HCT116 (cell line): ENCODE data around the gene SLC16A11. TPM values are rescaled to one million over a fixed set of nuclear protein-coding genes. Genes with fewer than 3 reads are reported as not detected.
A peak's percentile ranks its signal among the peaks of the same experiment; 100 is the strongest.

Experiments
- ATAC-seq: fragments of 200-7000 bp; cut with Tn5 transposase; 2 replicates; pipeline ENCODE4 v1.9.1; 2020; ENCODE audit warnings: mild to moderate bottlenecking, moderate library complexity
- BruUV-seq: library from RNA; stranded (reverse); fragments of 400-500 nt; replicated peaks from 2 replicates; lab custom pipeline; 2021; lab: Mats Ljungman, UMichigan
- CTCF ChIA-PET: fragments of 300-600 bp; sonication (Branson Sonifier 250); formaldehyde crosslinking; loops from one replicate; lab custom pipeline; 2021; ENCODE audit warnings: antibody characterized with exemption; lab: Charles Lee
- POLR2A ChIA-PET: fragments of 300-600, 350-600 bp; sonication (Branson Sonifier 250); formaldehyde crosslinking; loops from one replicate; lab custom pipeline; 2021; ENCODE audit warnings: antibody characterized with exemption; lab: Charles Lee
- RAD21 ChIA-PET, 2 experiments: fragments of 300-600 bp; sonication (Branson Sonifier 250); formaldehyde crosslinking; loops; one replicate each; lab custom pipeline; 2023; ENCODE audit warnings: low total read pairs in 2 of 2; ENCODE audit not compliant: uncharacterized antibody in 2 of 2, unreplicated experiment in 2 of 2, low non-redundant PET in 1 of 2; lab: Charles Lee
- DNase-seq: peaks from one replicate; pipeline ENCODE4 v3.0.0-alpha.2; 2010; ENCODE audit warnings: low read depth, low spot score
- H2AFZ ChIP-seq: fragments of 200-600 bp; shearing (Covaris generic), sonication (generic); 2 replicates; pipeline ENCODE4 v1.6.1; 2017; ENCODE audit warnings: low read depth, mixed run types, mixed read lengths, antibody characterized with exemption, low read length; ENCODE audit not compliant: poor library complexity, severe bottlenecking
- H3K27ac ChIP-seq: 2 replicates; pipeline ENCODE4 v1.5.1; 2012; ENCODE audit warnings: low read depth, low read length
- H3K27me3 ChIP-seq: fragments of 200-600 bp; sonication (generic); 2 replicates; pipeline ENCODE4 v1.6.1; 2016; ENCODE audit warnings: mixed run types, low read length, mixed read lengths; ENCODE audit not compliant: insufficient read depth
- H3K36me3 ChIP-seq, 2 experiments: fragments of 200-500 bp in 1 of 2; fragments of 200-600 bp in 1 of 2; sonication (Bioruptor generic) in 1 of 2; sonication (generic) in 1 of 2; 2 replicates each; pipeline versions ENCODE4 v1.5.1 to v1.6.1; 2014 to 2016; ENCODE audit warnings: low read length in 2 of 2, inconsistent platforms in 1 of 2, mixed read lengths in 1 of 2, mixed run types in 1 of 2; ENCODE audit not compliant: insufficient read depth in 2 of 2, control insufficient read depth in 1 of 2
- H3K4me1 ChIP-seq, 2 experiments: fragments of 200-600 bp in 1 of 2; sonication (generic) in 1 of 2; 2 replicates each; pipeline versions ENCODE4 v1.5.1 to v1.6.1; 2012 to 2017; ENCODE audit warnings: low read length in 2 of 2, inconsistent platforms in 1 of 2, mild to moderate bottlenecking in 1 of 2, mixed read lengths in 1 of 2, mixed run types in 1 of 2, moderate library complexity in 1 of 2; ENCODE audit not compliant: insufficient read depth in 2 of 2, control insufficient read depth in 1 of 2
- H3K4me2 ChIP-seq: fragments of 200-600 bp; sonication (generic); 2 replicates; pipeline ENCODE4 v1.6.1; 2017; ENCODE audit warnings: mixed run types, low read length, mixed read lengths
- H3K4me3 ChIP-seq, 2 experiments: fragments of 200-600 bp in 1 of 2; sonication (generic) in 1 of 2; replicated peaks in 1 of 2; 2 replicates each; pipeline ENCODE4 v1.5.1; 2011 to 2016; ENCODE audit warnings: low read length in 2 of 2, control low read depth in 1 of 2, low read depth in 1 of 2, mild to moderate bottlenecking in 1 of 2, mixed read lengths in 1 of 2, mixed run types in 1 of 2
- H3K79me2 ChIP-seq: fragments of 200-600 bp; sonication (generic); 2 replicates; pipeline ENCODE4 v1.6.1; 2017; ENCODE audit warnings: mild to moderate bottlenecking, mixed run types, low read length, moderate library complexity, mixed read lengths; ENCODE audit not compliant: insufficient read depth
- H3K9ac ChIP-seq: fragments of 200-600 bp; sonication (generic); 2 replicates; pipeline ENCODE4 v1.6.1; 2016; ENCODE audit warnings: low read length, mixed read lengths
- H3K9me2 ChIP-seq: fragments of 200-600 bp; sonication (generic), shearing (Covaris generic); 2 replicates; pipeline ENCODE4 v1.6.1; 2017; ENCODE audit warnings: mixed run types, mild to moderate bottlenecking, moderate library complexity; ENCODE audit not compliant: insufficient read depth
- H3K9me3 ChIP-seq, 2 experiments: fragments of 200-500 bp in 1 of 2; fragments of 200-600 bp in 1 of 2; sonication (Bioruptor generic) in 1 of 2; sonication (generic) in 1 of 2; 2 replicates each; pipeline ENCODE4 v1.6.1; 2014 to 2017; ENCODE audit warnings: low read length in 2 of 2, mixed read lengths in 2 of 2, inconsistent platforms in 1 of 2, low read depth in 1 of 2, mild to moderate bottlenecking in 1 of 2, mixed run types in 1 of 2, moderate library complexity in 1 of 2; ENCODE audit not compliant: control insufficient read depth in 1 of 2, insufficient read depth in 1 of 2
- H4K20me1 ChIP-seq: fragments of 200-600 bp; sonication (generic), shearing (Covaris generic); 2 replicates; pipeline ENCODE4 v1.6.1; 2017; ENCODE audit warnings: mixed run types, mild to moderate bottlenecking, moderate library complexity; ENCODE audit not compliant: insufficient read depth
- CBX3 ChIP-seq: IDR thresholded peaks from 2 replicates; pipeline ENCODE4 v1.6.1; 2012; ENCODE audit warnings: low read depth
- CTCF ChIP-seq, 3 experiments: fragments of 200-600 bp in 1 of 3; sonication (generic) in 1 of 3; IDR thresholded peaks in 2 of 3; conservative IDR thresholded peaks in 1 of 3; 2 replicates each; pipeline ENCODE4 v1.5.1; 2012 to 2017; ENCODE audit warnings: low read depth in 2 of 3, low read length in 2 of 3, antibody characterized with exemption in 1 of 3, borderline replicate concordance in 1 of 3, control low read depth in 1 of 3, mild to moderate bottlenecking in 1 of 3, mixed read lengths in 1 of 3, mixed run types in 1 of 3, moderate library complexity in 1 of 3; ENCODE audit not compliant: insufficient read depth in 1 of 3
- ELF1 ChIP-seq: IDR thresholded peaks from 2 replicates; pipeline ENCODE4 v1.6.1; 2012; ENCODE audit warnings: low read depth, borderline replicate concordance
- EZH2 ChIP-seq: fragments of 200-600 bp; sonication (generic); IDR thresholded peaks from 2 replicates; pipeline ENCODE4 v1.6.1; 2017; ENCODE audit warnings: antibody characterized with exemption, mixed run types
- EZH2phosphoT487 ChIP-seq: fragments of 200-600 bp; IDR thresholded peaks from 2 replicates; pipeline ENCODE4 v1.6.1; 2018; ENCODE audit warnings: antibody characterized with exemption, borderline replicate concordance
- FOSL1 ChIP-seq: IDR thresholded peaks from 2 replicates; pipeline ENCODE4 v1.6.1; 2012; ENCODE audit warnings: low read depth
- JUND ChIP-seq: IDR thresholded peaks from 2 replicates; pipeline ENCODE4 v1.6.1; 2012
- RAD21 ChIP-seq: IDR thresholded peaks from 2 replicates; pipeline ENCODE4 v1.6.1; 2012; ENCODE audit warnings: low read depth, mild to moderate bottlenecking
- SIN3A ChIP-seq: IDR thresholded peaks from 2 replicates; pipeline ENCODE4 v1.6.1; 2012; ENCODE audit warnings: low read depth
- SP1 ChIP-seq: IDR thresholded peaks from 2 replicates; pipeline ENCODE4 v1.6.1; 2012; ENCODE audit warnings: low read depth
- SRF ChIP-seq: IDR thresholded peaks from 2 replicates; pipeline ENCODE4 v1.6.1; 2012; ENCODE audit warnings: low read depth
- TCF7L2 ChIP-seq: IDR thresholded peaks from 2 replicates; pipeline ENCODE4 v1.7.0; 2011; ENCODE audit warnings: borderline replicate concordance, inconsistent platforms; ENCODE audit not compliant: insufficient read depth, insufficient read length; ENCODE audit errors: extremely low read depth
- intact Hi-C: fragments of 100-400 bp; cut with micrococcal nuclease; formaldehyde crosslinking; loops from 2 replicates; pipeline ENCODE4 v1.10.0; 2022
- total RNA-seq: library from RNA; stranded (reverse); gene quantifications from one replicate; pipeline ENCODE4 v1.2.1, GENCODE V29; 2021; ENCODE audit not compliant: unreplicated experiment

The SLC16A11 gene
- total RNA-seq, 1 experiment from 2014 or later: not detected

- ATAC-seq (peak; percentile 51; the same call in 1 of the 2 replicates), DNase-seq (no peak)
- H3K9me2 ChIP-seq: no peaks in the 10 kb centered on the region
- H2AFZ ChIP-seq: no peak overlapping the region
- no peak overlapping the region for H3K27ac ChIP-seq
- ChIA-PET RAD21 (no interaction called here), POLR2A (no interaction called here), CTCF (interaction anchor here (3.4 kb wide), 1 partner anchor 158 kb away, joined by 84 read pairs; no protein-coding TSS in a partner anchor)
- peaks cover 4% of the 10 kb centered on the region; the same call in 1 of the 2 replicates for H4K20me1 ChIP-seq
- no peaks in the 10 kb centered on the region for H3K9me3 ChIP-seq
- no peaks in the 10 kb centered on the region for H3K4me1 ChIP-seq
- H3K79me2 ChIP-seq: no peaks in the 10 kb centered on the region; the same call in 1 of the 2 replicates
- no TSS peak for BruUV-seq
- no peak overlapping the region for H3K4me2 ChIP-seq
- TF ChIP-seq EZH2phosphoT487 (no peak), FOSL1 (no peak), CBX3 (no peak), TCF7L2 (no peak), CTCF (IDR thresholded peaks at IDR 0.05 in 2 of 3, conservative IDR thresholded peaks at IDR 0.05 in 1 of 3; ENCODE audit: borderline replicate concordance in 1 of 3, insufficient read depth in 1 of 3, low read depth in 2 of 3, low read length in 2 of 3) (peak; percentile 27 to 67 (median 60); a peak in 5 of 6 replicates), SRF (no peak), RAD21 (peak; percentile 36; the same call in 1 of the 2 replicates), EZH2 (no peak), SP1 (no peak), SIN3A (no peak), ELF1 (no peak), JUND (no peak)
- intact Hi-C loops: loop anchor here (1.0 kb wide), 1 partner anchor 335 kb away; no protein-coding TSS in a partner anchor
- no peak overlapping the region for H3K9ac ChIP-seq
- no peaks in the 10 kb centered on the region for H3K27me3 ChIP-seq
- H3K4me3 ChIP-seq: no peak overlapping the region
- H3K36me3 ChIP-seq: peaks cover 11 to 14% of the 10 kb centered on the region in 2 experiments; a peak in 3 of 4 replicates
Measured at GRCh38 chr17:7001318-7001961, 42.5 kb downstream of the SLC16A11 start.
